OCI-LY3 (cell line): ENCODE results near the gene ABCC5.

Experiments used
- CTCF ChIP-seq: fragments of 200-600, 300-600 bp; sonication (generic); IDR thresholded peaks from 2 replicates; pipeline ENCODE4 v1.5.1; 2014; ENCODE audit warnings: antibody characterized with exemption, low read length, low read depth
- EZH2phosphoT487 ChIP-seq: fragments of 200-600 bp; shearing (Covaris generic); IDR thresholded peaks from 2 replicates; pipeline ENCODE4 v1.6.1; 2018; ENCODE audit warnings: antibody characterized with exemption, mixed run types, low read depth

DNA sequence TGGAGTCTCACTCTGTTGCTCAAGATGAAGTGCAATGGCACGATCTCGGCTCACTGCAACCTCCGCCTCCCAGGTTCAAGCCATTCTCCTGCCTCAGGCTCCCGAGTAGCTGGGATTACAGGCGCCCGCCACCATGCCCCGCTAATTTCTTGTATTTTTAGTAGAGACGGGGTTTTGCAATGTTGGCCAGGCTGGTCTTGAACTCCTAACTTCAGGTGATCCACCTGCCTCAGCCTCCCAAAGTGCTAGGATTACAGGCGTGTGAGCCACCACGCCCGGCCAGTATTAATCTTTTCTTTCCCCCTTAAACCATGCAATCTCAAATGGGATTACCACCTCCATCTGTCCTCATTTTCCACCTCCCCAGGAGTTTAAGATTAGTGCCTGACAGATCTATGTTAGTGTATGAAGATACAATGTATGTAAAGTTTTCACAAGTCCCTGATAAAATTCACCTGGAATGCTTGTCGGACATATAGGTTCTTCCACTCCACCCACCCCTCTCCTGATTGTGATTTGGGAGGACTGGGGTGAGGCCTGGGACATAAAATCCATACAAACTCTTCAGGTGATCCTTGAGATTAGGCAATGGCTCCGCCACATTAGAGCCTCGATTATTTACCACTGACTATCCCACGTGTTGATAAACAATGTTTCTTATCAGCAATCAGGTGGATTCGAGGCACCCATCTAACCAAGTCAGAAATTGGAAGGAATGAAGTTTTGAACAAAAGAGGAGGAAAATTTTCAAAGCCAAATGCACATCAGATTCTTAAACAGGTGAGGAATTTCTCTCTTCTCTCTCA lies 134.2 kb downstream of the ABCC5 start:
- TF ChIP-seq CTCF = no peak
- no peak for TF ChIP-seq EZH2phosphoT487
